ENCODE results near the gene HOPX.
"Not testable (repeated sequence)": the region's sequence is repeated elsewhere in the genome, so short reads cannot be mapped to it uniquely, and the experiment has no call there.

The HOPX gene

DNA sequence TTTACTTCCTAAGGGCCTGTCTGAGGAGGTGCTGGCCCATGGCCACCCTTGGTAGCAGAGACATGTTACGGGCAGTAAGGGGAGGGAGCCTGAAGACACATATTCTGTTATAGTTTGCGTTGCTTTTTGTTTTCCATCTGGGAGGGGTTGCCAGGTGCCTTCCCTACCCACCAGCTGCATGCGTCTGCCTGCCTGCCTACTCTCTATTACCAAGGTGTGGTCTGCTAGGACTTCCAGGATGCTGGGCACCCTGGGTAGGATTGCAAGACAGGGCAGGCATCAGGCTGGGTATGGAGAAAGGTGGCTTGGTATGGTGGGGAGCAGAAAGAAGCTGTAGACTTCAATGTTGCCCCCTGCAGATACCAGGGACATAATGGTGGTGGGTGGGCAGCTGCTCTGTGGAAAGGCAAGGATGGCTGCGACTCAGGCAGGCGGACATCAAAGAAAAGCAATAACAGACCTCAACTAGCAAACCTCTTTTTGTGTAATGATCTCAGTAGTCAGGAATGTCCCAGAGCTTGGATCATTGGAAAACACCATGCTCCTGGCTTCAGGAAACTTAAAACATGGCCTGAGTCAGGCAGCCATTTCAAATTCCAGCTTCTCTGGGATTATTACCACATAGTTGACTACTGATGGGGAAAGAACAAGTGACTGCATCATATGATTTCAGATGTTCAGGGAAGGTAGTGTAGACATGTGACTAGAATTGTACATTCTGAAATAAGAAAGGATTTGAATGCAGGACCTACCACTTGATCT is 67.8 kb downstream of the HOPX start:
- Histone ChIP-seq H3K27me3 (no peaks in the 10 kb centered on the region), H3K9me3 (no peaks in the 10 kb centered on the region), H3K4me3 (ENCODE audit: low read depth in 1 of 2, low read length in 1 of 2) (no peak overlapping the region), H3K36me3 (no peaks in the 10 kb centered on the region), H3K4me1 (ENCODE audit: control insufficient read depth in 1 of 2, insufficient read depth in 1 of 2, low read depth in 1 of 2, low read length in 1 of 2) (no peaks in the 10 kb centered on the region), H3K27ac (no peak overlapping the region)
- TF ChIP-seq, protein P1, sequence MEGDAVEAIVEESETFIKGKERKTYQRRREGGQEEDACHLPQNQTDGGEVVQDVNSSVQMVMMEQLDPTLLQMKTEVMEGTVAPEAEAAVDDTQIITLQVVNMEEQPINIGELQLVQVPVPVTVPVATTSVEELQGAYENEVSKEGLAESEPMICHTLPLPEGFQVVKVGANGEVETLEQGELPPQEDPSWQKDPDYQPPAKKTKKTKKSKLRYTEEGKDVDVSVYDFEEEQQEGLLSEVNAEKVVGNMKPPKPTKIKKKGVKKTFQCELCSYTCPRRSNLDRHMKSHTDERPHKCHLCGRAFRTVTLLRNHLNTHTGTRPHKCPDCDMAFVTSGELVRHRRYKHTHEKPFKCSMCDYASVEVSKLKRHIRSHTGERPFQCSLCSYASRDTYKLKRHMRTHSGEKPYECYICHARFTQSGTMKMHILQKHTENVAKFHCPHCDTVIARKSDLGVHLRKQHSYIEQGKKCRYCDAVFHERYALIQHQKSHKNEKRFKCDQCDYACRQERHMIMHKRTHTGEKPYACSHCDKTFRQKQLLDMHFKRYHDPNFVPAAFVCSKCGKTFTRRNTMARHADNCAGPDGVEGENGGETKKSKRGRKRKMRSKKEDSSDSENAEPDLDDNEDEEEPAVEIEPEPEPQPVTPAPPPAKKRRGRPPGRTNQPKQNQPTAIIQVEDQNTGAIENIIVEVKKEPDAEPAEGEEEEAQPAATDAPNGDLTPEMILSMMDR (IDR thresholded peaks at IDR 0.05) = no peak

- Histone ChIP-seq H3K4me1 (ENCODE audit: control insufficient read depth in 1 of 2, insufficient read depth in 1 of 2, low read depth in 1 of 2, low read length in 1 of 2) (no peaks in the 10 kb centered on the region), H3K9me3 (no peaks in the 10 kb centered on the region), H3K36me3 (no peaks in the 10 kb centered on the region), H3K4me3 (ENCODE audit: low read depth in 1 of 2, low read length in 1 of 2) (no peak overlapping the region), H3K27ac (no peak overlapping the region), H3K27me3 (no peaks in the 10 kb centered on the region)
- TF ChIP-seq, protein P1 (IDR thresholded peaks at IDR 0.05) = no peak
Observed at GRCh38 chr4:56612282-56612681, 68.8 kb downstream of the HOPX start.

DNA sequence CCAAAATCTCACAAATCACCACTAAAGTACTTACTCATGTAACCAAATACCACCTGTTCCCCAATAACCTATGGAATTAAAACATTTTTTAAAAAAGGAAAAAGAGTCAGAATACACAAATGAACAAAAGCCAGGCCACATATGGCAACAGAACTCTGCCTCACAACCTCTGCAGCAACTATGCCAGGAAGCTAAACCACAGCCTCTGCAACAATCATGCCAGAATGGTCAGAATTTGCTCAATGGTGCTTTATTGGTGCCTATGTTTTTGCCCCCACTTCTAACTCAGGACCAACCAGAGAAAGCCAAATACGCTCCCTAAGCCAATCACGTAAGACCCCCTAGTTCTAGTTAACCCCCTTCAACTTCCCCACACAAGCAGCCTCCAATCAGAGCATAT is 69.6 kb downstream of the HOPX start:
- H3K4me3 ChIP-seq (ENCODE audit: low read depth in 1 of 2, low read length in 1 of 2) = no peak overlapping the region
- TF ChIP-seq, protein P1 (IDR thresholded peaks at IDR 0.05) = no peak
- H3K9me3 ChIP-seq = no peaks in the 10 kb centered on the region
- H3K27me3 ChIP-seq = no peaks in the 10 kb centered on the region
- no peaks in the 10 kb centered on the region for H3K4me1 ChIP-seq (ENCODE audit: control insufficient read depth in 1 of 2, insufficient read depth in 1 of 2, low read depth in 1 of 2, low read length in 1 of 2)
- H3K27ac ChIP-seq = no peak overlapping the region
- no peaks in the 10 kb centered on the region for H3K36me3 ChIP-seq

DNA sequence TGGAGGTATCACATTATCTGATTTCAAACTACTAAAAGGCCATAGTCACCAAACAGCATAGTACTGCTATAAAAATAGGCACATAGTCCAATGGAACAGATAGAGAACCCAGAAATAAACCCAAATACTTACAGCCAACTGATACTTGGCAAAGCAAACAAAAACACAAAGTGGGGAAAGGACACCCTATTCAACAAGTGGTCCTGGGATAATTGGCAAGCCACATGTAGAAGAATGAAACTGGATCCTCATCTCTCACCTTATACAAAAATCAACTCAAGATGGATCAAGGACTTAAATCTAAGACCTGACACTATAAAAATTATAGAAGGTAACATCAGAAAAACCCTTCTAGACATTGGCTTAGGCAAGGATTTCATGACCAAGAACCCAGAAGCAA is 70.9 kb downstream of the HOPX start:
- H3K36me3 ChIP-seq; H3K9me3 ChIP-seq; H3K4me3 ChIP-seq (ENCODE audit: low read depth in 1 of 2, low read length in 1 of 2); H3K27me3 ChIP-seq; H3K4me1 ChIP-seq (ENCODE audit: control insufficient read depth in 1 of 2, insufficient read depth in 1 of 2, low read depth in 1 of 2, low read length in 1 of 2); H3K27ac ChIP-seq: not testable (repeated sequence)

DNA sequence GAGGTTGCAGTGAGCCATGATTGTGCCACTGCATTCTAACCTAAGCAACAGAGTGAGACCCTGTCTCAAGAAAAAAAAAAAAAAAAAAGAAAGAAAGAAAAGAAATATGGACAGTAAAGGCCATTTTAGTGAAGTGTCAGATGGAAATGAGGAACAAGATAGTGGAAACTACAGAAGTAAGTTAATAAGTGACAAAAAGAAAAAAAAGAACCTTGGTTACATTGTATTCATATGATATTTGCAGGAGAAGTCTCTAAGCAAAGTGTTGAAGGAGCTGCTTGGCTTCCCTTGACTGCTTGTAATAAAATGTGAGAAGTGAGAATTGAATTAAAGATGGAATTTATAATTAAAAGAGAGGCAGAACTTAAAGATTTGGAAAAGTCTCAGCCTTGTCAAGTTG is 73.2 kb downstream of the HOPX start:
- Histone ChIP-seq H3K4me1 (ENCODE audit: control insufficient read depth in 1 of 2, insufficient read depth in 1 of 2, low read depth in 1 of 2, low read length in 1 of 2) (no peaks in the 10 kb centered on the region), H3K9me3 (no peaks in the 10 kb centered on the region), H3K27me3 (no peaks in the 10 kb centered on the region), H3K27ac (no peak overlapping the region), H3K4me3 (ENCODE audit: low read depth in 1 of 2, low read length in 1 of 2) (no peak overlapping the region), H3K36me3 (no peaks in the 10 kb centered on the region)
- TF ChIP-seq, protein P1 (IDR thresholded peaks at IDR 0.05) = no peak

DNA sequence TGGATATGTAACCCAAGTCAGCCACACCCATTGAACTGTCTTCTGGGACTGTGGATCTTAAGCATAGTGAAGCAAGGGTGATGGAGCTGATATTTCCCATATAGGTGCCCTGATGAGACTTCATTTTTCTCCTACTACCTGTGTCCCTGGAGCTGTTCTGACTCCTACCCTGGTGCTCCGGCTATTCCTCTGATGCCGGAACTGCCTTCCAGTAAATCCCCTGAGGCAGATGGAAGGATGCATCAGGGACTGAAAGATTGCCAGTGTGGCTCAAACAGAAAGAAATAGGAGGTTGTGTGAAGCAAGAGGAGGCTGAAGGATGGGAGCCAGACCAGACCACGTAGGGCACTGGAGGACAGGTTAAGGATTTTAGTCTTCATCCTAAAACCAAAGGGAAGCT is 74.7 kb downstream of the HOPX start:
- no peak overlapping the region for H3K27ac ChIP-seq
- H3K4me3 ChIP-seq (ENCODE audit: low read depth in 1 of 2, low read length in 1 of 2) = no peak overlapping the region
- no peaks in the 10 kb centered on the region for H3K9me3 ChIP-seq
- TF ChIP-seq, protein P1 (IDR thresholded peaks at IDR 0.05) = no peak
- H3K27me3 ChIP-seq = no peaks in the 10 kb centered on the region
- no peaks in the 10 kb centered on the region for H3K4me1 ChIP-seq (ENCODE audit: control insufficient read depth in 1 of 2, insufficient read depth in 1 of 2, low read depth in 1 of 2, low read length in 1 of 2)
- no peaks in the 10 kb centered on the region for H3K36me3 ChIP-seq

- not testable (repeated sequence) for H3K9me3 ChIP-seq; H3K36me3 ChIP-seq; H3K27me3 ChIP-seq; H3K27ac ChIP-seq; H3K4me1 ChIP-seq (ENCODE audit: control insufficient read depth in 1 of 2, insufficient read depth in 1 of 2, low read depth in 1 of 2, low read length in 1 of 2); H3K4me3 ChIP-seq (ENCODE audit: low read depth in 1 of 2, low read length in 1 of 2)
Observed at GRCh38 chr4:56605464-56605863, 75.6 kb downstream of the HOPX start.
